ENCODE results near the gene FAM72D.
"Not testable (repeated sequence)": the region's sequence is repeated elsewhere in the genome, so short reads cannot be mapped to it uniquely, and the experiment has no call there.

FAM72D gene

GRCh38 chr1:145157715-145158114 is 61.9 kb downstream of the FAM72D start:
- not testable (repeated sequence) for H3K9me3 Mint-ChIP-seq; H3K27me3 Mint-ChIP-seq (ENCODE audit: low read depth); H3K36me3 Mint-ChIP-seq (ENCODE audit: low read depth); H3K4me3 Mint-ChIP-seq; H3K27ac Mint-ChIP-seq; H3K4me1 Mint-ChIP-seq

- H3K9me3 Mint-ChIP-seq; H3K27ac Mint-ChIP-seq; H3K27me3 Mint-ChIP-seq (ENCODE audit: low read depth); H3K4me1 Mint-ChIP-seq; H3K4me3 Mint-ChIP-seq; H3K36me3 Mint-ChIP-seq (ENCODE audit: low read depth): not testable (repeated sequence)
Observed at GRCh38 chr1:145161046-145161752, 65.4 kb downstream of the FAM72D start.

All from nephron (organoid).